ENCODE results near the gene HDAC4. TPM values are rescaled to one million over a fixed set of nuclear protein-coding genes. Genes with fewer than 3 reads are reported as not detected.

The HDAC4 gene
- total RNA-seq, 4 donors from 2014 or later: 68.0 to 123 (median 86.5) TPM

DNA sequence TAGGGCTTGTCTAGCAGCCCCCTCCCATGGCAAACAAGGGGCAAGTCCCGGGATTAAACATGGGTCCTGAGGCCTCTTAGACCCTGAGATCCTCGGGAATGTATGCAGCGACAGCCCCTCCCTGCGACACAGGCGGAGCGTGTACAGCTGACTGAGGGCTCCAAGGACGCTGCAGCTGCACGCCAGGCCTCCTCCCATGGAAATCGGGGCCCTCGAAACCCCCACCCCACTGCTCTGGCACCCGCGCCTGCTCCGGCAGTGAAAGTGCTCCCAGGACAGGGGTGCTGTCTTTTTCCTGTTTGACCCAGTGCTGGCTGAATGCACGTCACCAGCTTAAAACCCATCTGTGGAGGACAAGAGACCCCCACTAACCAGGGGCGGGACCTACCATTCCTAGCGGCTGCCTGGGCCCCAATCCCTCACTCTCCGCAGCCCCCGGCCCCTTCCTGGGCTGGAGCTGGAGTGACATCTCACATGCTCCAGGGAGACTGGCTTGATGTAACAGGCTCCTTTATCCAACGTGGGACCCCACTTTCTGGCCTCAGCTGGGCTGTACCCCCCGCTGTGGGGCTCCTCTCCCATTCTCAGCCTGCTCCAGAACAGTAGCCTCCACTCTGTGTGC lies 305.2 kb downstream of the HDAC4 start:
- peak overlapping the region in 1 of 4 donors; percentile 24 for H3K27ac ChIP-seq
- H3K27me3 ChIP-seq: no peaks in the 10 kb centered on the region
- TF ChIP-seq POLR2A (IDR thresholded peaks at IDR 0.05): no peak
- 76 to 84% methylated on average over 17 to 18 of the region's 20 CpGs for WGBS, 2 donors
- peaks cover 0 to 86% (median 0%) of the 10 kb centered on the region in 3 donors for H3K36me3 ChIP-seq
- H3K9me3 ChIP-seq: no peaks in the 10 kb centered on the region
- no peak for DNase-seq (ENCODE audit: low spot score in 2 of 2)
- H3K4me3 ChIP-seq: no peak overlapping the region
- H3K4me1 ChIP-seq: peaks cover 0 to 8% (median 0%) of the 10 kb centered on the region in 4 donors

DNA sequence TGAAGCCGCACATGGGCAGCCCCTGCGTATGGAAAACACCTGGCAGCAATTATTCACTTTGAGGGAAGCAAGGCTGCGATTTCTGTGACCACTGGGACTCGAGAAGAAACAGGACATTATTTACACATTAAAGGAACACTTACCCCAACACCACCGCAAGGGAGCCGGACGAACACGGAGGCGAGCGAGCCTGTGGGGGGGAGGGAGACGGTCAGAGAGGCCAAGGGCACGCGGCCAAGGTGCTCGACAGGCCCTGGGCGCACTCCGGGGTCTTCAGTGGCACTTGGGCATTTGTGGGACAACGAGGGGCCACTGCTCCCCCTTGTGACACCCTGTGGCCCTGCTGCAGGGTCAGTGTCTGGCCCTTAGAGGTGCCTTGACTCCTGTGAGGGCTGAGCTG lies 306.0 kb downstream of the HDAC4 start:
- no peaks in the 10 kb centered on the region for H3K27me3 ChIP-seq
- no peaks in the 10 kb centered on the region for H3K9me3 ChIP-seq
- H3K27ac ChIP-seq: peak overlapping the region in 1 of 4 donors; percentile 20
- no peak overlapping the region for H3K4me3 ChIP-seq
- peaks cover 0 to 80% (median 0%) of the 10 kb centered on the region in 3 donors for H3K36me3 ChIP-seq
- peaks cover 0 to 11% (median 0%) of the 10 kb centered on the region in 4 donors for H3K4me1 ChIP-seq
- no peak for DNase-seq (ENCODE audit: low spot score in 2 of 2)
- TF ChIP-seq POLR2A (IDR thresholded peaks at IDR 0.05) (no peak), EP300 (IDR thresholded peaks at IDR 0.05) (no peak)
- TF ChIP-seq, protein P1, sequence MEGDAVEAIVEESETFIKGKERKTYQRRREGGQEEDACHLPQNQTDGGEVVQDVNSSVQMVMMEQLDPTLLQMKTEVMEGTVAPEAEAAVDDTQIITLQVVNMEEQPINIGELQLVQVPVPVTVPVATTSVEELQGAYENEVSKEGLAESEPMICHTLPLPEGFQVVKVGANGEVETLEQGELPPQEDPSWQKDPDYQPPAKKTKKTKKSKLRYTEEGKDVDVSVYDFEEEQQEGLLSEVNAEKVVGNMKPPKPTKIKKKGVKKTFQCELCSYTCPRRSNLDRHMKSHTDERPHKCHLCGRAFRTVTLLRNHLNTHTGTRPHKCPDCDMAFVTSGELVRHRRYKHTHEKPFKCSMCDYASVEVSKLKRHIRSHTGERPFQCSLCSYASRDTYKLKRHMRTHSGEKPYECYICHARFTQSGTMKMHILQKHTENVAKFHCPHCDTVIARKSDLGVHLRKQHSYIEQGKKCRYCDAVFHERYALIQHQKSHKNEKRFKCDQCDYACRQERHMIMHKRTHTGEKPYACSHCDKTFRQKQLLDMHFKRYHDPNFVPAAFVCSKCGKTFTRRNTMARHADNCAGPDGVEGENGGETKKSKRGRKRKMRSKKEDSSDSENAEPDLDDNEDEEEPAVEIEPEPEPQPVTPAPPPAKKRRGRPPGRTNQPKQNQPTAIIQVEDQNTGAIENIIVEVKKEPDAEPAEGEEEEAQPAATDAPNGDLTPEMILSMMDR (IDR thresholded peaks at IDR 0.05): no peak
- WGBS, 2 donors: 84 to 85% methylated on average over 14 to 17 of the region's 17 CpGs

DNA sequence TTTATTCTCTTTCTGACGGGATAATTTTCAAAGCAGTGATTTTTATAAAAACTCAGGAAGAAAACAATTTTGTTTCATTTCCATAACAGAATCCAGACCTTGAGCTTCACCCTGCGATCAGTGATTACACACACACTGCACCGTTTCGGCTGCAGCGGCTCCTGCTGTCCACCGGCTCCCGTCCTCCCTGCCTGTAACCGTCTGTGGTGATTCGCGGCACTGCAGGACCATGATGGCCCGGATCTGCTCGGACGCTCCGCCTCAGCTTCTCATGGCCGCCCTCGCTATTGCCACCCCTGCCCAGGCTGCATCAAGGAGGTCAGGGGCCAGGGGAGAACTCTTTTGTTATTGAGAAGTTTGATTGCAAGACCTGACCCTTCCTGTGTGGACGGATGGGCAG lies 306.9 kb downstream of the HDAC4 start:
- 80 to 82% methylated on average over 17 of the region's 17 CpGs for WGBS, 2 donors
- Histone ChIP-seq H3K4me1 (peaks cover 0 to 11% (median 0%) of the 10 kb centered on the region in 4 donors), H3K9me3 (no peaks in the 10 kb centered on the region), H3K27ac (no peak overlapping the region), H3K27me3 (no peaks in the 10 kb centered on the region), H3K4me3 (no peak overlapping the region), H3K36me3 (peaks cover 0 to 75% (median 0%) of the 10 kb centered on the region in 3 donors)
- TF ChIP-seq POLR2A (IDR thresholded peaks at IDR 0.05) (no peak), EP300 (IDR thresholded peaks at IDR 0.05) (no peak)
- TF ChIP-seq, protein P1 (IDR thresholded peaks at IDR 0.05): no peak
- no peak for DNase-seq (ENCODE audit: low spot score in 2 of 2)

DNA sequence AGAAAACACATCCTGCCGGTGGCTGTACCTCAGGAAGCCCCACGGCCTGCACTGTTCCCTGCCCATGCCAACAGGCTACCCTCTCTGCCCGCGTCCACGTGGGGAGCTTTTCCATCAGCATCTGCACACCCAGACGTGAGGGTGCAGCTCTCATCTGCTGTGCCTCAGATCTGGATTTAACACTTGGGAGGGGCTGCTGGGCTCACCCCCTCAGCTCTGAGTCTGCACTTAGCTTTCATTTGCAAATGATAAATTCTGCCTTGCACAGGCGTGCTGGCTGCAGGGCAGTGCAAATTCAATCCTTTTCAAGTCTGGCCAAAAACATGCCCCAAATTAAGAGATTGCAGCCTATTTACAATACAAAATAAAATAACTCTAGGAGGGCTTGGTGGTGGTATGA lies 307.3 kb downstream of the HDAC4 start:
- Histone ChIP-seq H3K4me1 (peaks cover 0 to 11% (median 0%) of the 10 kb centered on the region in 4 donors), H3K27me3 (no peaks in the 10 kb centered on the region), H3K36me3 (peaks cover 0 to 73% (median 0%) of the 10 kb centered on the region in 3 donors), H3K27ac (no peak overlapping the region), H3K9me3 (no peaks in the 10 kb centered on the region), H3K4me3 (no peak overlapping the region)
- TF ChIP-seq, protein P1 (IDR thresholded peaks at IDR 0.05): no peak
- TF ChIP-seq POLR2A (IDR thresholded peaks at IDR 0.05) (no peak), EP300 (IDR thresholded peaks at IDR 0.05) (no peak)
- 83 to 85% methylated on average over 6 to 7 of the region's 7 CpGs for WGBS, 2 donors
- DNase-seq (ENCODE audit: low spot score in 2 of 2): no peak

DNA sequence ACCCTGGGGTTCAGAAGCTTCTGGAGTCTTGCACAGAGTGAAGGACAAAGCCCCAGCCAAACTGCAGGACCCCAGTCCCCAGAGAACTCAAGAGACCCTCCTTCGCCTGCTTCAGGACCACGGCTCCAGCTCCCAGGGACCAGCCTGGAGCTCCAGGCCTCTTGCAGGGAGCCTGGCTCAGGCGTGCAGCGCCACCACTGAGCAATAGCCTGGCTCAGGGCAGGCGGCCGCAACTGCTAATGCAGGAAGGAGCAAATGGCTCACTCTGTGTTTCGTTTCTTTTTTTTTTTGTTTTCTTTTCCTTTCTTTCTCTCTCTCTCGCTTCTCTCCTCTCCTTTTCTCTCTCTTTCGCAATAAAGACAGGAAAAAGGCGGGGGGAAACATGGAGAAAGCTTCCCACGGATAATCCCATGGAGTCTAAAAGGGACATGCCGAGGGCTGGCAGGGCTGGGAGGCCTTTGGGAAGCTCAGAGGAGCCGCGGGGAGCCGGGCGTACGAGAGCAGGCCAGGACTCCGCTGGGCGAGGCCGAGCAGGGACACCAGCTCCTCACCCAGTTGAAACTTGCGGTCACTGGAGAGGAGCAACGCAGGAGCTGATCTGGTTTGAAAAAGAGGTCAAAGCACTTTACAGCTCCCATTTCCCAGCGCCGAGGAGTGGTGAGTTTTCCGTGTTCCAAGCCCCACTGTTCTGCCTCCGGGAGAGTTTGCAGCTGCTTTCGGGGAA lies 308.1 kb downstream of the HDAC4 start:
- 84 to 86% methylated on average over 27 of the region's 27 CpGs for WGBS, 2 donors
- DNase-seq (ENCODE audit: low spot score in 2 of 2): no peak
- no peaks in the 10 kb centered on the region for H3K27me3 ChIP-seq
- H3K4me1 ChIP-seq: peaks cover 0 to 11% (median 0%) of the 10 kb centered on the region in 4 donors
- TF ChIP-seq, protein P1 (IDR thresholded peaks at IDR 0.05): no peak
- H3K4me3 ChIP-seq: no peak overlapping the region
- H3K36me3 ChIP-seq: peaks cover 0 to 73% (median 4%) of the 10 kb centered on the region in 3 donors
- no peaks in the 10 kb centered on the region for H3K9me3 ChIP-seq
- H3K27ac ChIP-seq: peak overlapping the region in 2 of 4 donors; percentile 2 to 15

Data from tibial nerve (tissue), 4 donors.